Ovary (tissue), 3 donors: ENCODE results near the gene ST3GAL5.

Source experiments
- CTCF ChIP-seq, 3 donors: fragments of 450-650 bp in 2 of 3; fragments of 200-600 bp in 1 of 3; IDR thresholded peaks; one replicate each; pipeline versions ENCODE4 v1.5.1 to v1.8.0; 2016 to 2022; ENCODE audit warnings: antibody characterized with exemption in 3 of 3, mild to moderate bottlenecking in 1 of 3
- POLR2A ChIP-seq: fragments of 450-650 bp; IDR thresholded peaks from one replicate; pipeline ENCODE4 v1.6.1; 2017; ENCODE audit warnings: antibody characterized with exemption, mild to moderate bottlenecking, moderate library complexity
- donor health status: DM: no; HTN: no; CAD: no.

DNA sequence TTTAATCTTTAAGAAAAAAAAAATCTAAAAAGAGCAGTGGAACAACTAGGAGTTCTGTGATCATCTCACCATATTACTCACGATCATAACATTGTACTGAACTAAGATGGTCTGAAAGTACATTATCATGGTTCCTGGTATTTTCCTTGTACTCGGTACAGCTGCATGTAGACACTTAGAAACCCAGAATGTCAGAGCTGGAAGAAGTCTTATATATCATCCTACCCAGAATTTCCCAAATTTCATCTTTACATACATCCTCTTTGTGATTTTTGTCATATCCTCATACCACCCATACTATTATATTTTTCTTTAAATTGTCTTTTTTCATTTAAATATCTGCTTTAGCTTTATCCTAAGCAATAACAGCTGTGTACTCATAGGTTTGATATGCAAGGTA, 12.4 kb upstream of the ST3GAL5 start:
- no peak for TF ChIP-seq POLR2A
- no peak for TF ChIP-seq CTCF (IDR thresholded peaks at IDR 0.05)
